HG02970 (cell line): ENCODE results near the gene HSPB6.
"Not testable (repeated sequence)": the region's sequence is repeated elsewhere in the genome, so short reads cannot be mapped to it uniquely, and the experiment has no call there.

Experiments
- ATAC-seq: cut with Tn5 transposase; IDR thresholded peaks from one replicate; pipeline ENCODE4 v1.9.1; 2021; ENCODE audit warnings: mild to moderate bottlenecking, moderate library complexity, moderate number of reproducible peaks; ENCODE audit not compliant: unreplicated experiment, low FRiP score

Gene HSPB6

DNA sequence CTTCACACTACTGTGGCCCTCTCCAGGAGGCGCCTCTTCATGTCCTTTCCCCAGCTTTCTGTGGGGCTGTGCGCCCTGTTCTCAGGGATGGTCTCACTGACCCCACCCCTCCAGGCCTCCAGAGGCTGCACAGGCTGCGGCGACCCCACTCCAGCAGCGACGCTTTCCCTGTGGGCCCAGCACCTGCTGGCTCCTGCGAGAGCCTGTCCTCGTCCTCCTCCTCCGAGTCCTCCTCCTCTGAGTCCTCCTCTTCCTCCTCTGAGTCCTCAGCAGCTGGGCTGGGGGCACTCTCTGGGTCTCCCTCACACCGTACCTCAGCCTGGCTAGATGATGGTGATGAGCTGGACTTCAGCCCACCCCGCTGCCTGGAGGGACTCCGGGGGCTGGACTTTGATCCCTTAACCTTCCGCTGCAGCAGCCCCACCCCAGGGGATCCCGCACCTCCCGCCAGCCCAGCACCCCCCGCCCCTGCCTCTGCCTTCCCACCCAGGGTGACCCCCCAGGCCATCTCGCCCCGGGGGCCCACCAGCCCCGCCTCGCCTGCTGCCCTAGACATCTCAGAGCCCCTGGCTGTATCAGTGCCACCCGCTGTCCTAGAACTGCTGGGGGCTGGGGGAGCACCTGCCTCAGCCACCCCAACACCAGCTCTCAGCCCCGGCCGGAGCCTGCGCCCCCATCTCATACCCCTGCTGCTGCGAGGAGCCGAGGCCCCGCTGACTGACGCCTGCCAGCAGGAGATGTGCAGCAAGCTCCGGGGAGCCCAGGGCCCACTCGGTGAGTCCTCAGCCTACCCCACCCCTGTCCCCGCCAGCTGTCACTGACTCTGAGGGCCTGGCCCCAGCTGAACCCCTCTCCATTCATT lies 29.7 kb upstream of the HSPB6 start:
- ATAC-seq, result no peak

- no peak for ATAC-seq
Measured at GRCh38 chr19:35785339-35785627, 28.5 kb upstream of the HSPB6 start.

- ATAC-seq, result no peak
Measured at GRCh38 chr19:35784503-35785338, 27.9 kb upstream of the HSPB6 start.

DNA sequence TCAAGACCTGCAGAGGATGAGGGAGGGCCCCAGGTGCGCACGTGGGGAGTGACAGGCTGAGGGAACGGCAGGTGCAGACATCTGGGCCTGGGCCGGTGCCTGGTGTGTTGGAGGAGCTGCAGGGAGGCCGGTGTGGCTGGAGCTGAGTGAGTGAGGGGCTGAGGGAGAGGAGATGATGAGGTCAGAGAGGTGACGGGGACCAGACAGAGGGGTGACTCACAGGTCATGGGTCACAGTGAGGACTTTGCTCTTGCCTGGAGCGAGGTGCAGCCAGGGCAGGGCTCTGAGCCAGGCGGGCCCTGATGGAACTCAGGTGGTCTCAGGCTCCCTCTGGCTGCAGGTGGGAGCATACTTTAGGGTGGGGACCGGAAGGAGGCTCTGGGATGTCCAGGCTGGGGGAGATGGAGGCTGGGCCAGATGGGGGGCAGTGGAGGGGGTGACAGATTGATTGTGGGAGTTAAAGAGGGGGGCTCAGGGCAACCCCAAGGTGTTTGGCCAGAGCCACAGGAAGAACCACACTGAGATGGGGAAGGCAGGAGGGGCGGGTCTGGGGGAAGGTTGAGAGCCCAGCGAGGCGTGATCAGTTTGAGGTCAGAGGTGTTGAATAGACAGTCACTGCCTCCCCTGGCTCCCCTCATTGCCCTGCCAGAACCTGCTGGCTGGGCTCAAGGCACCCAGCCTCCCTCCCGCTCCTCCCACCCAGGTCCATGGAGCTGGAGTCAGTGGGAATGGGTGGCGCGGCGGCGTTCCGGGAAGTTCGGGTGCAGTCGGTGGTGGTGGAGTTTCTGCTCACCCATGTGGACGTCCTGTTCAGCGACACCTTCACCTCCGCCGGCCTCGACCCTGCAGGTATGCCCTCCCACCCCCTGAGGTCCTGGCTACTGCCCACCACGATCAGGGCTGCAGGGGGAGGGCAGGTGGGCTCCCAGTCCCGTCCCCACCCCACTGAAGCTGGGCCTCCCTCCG lies 26.9 kb upstream of the HSPB6 start:
- no peak for ATAC-seq

GRCh38 chr19:35782589-35782988 lies 25.8 kb upstream of the HSPB6 start:
- no peak for ATAC-seq

GRCh38 chr19:35781650-35782049 lies 24.8 kb upstream of the HSPB6 start:
- no peak for ATAC-seq

DNA sequence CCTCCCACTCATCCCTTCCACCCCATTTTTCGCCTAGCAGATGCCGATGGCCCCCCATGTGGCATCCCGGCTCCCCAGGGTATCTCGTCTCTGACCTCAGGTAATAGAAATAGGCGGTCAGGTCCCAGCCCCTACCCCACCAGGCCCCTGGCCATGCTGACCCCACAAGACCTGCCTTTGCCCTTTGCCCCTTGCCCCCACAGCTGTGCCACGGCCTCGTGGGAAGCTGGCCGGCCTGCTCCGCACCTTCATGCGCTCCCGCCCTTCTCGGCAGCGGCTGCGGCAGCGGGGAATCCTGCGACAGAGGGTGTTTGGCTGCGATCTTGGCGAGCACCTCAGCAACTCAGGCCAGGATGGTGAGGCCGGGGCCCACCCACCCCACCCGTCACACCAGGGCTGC lies 23.9 kb upstream of the HSPB6 start:
- ATAC-seq, result no peak

- no peak for ATAC-seq
Measured at GRCh38 chr19:35780058-35780457, 23.2 kb upstream of the HSPB6 start.

GRCh38 chr19:35779033-35779432 lies 22.2 kb upstream of the HSPB6 start:
- ATAC-seq, result no peak

DNA sequence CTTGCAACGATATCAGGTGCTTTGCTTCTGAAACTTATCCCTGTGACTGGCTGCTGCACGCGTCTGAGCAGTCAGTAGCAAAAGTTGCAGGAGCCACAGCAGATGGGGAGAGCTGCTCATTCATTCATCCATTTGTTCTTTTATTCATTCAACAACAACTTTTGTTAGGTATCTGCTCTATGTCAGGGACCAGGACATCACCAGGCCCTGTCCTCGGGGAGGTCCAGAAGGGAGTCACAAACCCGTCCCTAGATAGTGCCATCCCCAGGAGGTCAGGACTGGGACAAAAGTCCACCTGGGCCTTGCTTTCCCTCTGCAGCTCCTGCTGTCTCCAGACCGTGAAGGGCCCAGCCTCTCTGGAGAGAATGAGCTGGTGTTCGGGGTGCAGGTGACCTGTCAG lies 21.1 kb upstream of the HSPB6 start:
- ATAC-seq, result no peak

DNA sequence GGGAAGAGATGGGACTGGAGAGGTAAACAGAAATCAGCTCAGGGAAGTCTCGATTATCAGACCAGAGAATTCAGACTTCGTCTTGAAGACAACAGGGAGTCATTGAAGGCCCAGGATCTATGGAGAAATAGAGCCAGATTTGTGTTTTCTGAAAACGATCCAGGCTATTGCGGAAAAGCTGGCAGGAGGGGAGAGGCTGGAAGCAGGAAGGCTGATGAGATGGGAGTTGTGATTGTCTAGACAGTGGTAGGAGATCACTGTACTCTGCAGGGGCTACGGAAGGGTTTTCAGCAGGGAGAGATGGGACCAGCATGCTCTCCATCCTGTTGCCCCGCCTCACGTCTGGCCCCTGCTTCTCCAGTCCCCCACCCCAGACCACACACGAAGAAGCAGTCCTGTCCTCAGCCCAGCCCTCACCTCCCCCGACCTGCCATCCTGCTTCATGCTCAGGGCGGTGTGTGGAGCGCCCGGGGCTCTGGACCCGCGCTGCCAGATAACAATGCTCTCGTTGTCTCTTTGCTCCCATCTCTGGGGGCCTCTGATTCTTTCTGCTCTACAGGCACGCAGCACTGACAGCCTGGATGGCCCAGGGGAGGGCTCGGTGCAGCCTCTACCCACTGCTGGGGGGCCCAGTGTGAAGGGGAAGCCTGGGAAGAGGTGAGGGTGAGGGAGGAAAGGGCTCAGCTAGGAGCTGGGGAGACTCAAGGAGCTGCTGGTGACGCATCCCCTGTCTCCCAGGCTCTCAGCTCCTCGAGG lies 20.4 kb upstream of the HSPB6 start:
- ATAC-seq, result no peak

DNA sequence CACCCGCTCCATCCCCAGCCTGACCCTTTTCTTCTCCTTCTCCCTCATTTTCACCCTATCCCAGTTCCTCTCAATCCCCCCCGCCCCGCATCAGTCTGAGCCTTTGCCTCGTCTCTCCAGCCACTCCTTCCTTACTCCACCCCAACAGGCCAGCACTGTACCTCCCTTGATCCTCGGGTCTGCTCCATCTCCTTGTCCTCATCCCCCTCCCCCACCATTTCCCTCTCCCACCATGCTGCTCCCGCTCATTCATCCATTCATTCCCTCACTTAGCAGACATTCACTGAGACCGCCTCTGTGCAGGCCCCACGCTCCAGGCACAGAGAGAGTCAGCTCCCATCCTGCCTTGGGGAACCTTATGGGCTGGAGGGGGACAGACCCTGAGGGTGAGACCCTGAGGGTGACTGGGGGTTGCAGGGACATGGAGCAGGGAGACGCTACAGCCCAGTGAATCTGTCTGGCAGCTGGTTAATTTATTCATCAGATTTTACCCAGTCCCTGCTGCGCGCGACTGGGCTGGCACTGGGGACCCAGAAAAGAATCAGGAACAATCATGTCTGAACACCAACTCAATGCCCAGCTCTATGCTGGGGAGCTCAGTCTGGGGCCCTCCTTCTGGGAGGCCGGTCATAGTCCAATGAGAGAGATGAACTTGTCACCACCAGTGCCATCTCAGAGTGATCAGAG lies 19.4 kb upstream of the HSPB6 start:
- ATAC-seq, result no peak

- peak; percentile 90 for ATAC-seq
Measured at GRCh38 chr19:35775298-35776101, 18.7 kb upstream of the HSPB6 start, which contains the start of gene ARHGAP33. TSS of gene ARHGAP33 (plus strand) at chr19:35775564. CDS start at chr19:35775659, 95 bp downstream.

GRCh38 chr19:35775046-35775297 lies 18.1 kb upstream of the HSPB6 start:
- no peak for ATAC-seq

DNA sequence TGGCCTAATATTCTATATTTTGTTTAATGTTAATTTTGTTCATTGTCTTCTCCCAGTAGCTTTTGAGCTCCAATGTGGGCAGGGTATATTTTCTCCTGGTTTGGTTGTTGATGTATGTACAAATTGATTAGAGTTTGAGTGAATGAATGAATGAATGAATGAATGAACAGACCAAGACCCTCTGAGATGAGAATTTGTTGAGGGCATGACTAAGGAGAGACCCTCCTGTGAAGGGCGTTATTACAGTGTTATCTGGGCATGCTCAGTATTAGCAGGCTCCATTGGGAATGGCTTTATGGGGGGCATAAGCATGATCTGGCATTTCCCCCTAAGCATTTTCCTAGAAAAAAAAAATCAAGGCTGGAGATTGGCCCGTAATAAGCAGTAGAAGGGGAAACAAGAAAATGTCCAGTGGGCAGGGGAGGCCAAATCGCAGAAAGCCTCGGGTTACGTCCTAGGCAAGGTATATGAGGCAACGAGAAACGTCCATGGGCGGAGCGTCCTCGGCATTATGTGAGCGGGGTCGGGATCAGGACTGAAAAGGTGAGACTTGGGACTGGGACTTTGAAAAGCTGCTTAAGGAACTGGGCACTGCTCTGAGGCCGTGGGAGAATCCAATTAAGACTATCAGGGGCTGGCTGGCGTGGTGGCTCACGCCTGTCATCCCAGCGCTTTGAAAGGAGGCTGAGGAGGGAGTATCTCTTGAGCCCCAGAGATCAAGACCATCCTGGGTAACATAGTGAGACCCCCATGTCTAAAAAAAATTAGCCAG lies 17.6 kb upstream of the HSPB6 start:
- no peak for ATAC-seq

DNA sequence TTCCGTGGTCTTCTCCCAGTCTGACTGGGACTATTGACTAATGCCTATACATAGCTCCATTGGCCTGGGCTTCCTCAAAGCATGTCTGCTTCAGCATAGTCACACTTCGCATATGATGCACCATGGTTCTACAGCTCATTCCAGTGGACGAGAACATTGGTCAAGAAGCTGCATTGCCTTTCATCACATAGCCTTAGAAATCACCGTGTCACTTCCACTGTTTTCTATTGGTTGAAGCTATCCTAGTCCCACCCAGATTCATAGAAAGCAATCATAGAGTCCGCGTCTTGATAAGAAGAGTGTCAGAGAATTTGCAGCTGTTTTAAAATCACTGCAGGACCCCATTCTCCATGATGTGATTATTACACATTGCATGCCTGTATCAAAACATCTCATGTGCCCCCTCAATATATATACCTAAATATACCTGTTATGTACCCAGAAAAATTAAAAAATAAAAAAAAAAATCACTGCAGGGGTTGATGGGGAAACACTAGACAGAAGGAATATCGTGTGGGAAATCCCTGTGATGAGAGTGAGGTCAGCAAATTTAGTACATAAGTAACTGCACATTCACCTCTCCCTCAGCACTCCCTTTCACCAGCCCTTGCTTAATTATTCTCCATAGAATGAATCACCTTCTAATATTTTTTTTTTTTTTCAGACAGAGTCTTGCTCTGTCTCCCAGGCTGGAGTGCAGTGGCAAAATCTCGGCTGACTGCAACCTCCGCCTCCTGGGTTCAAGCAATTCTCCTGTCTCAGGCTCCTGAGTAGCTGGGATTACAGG lies 16.4 kb upstream of the HSPB6 start:
- ATAC-seq, result no peak

- not testable (repeated sequence) for ATAC-seq
Measured at GRCh38 chr19:35772362-35772761, 15.5 kb upstream of the HSPB6 start.
